Panc1 (cell line): ENCODE results near the gene CTBP1. TPM values are rescaled to one million over a fixed set of nuclear protein-coding genes. Genes with fewer than 3 reads are reported as not detected.

Source experiments
- ATAC-seq: fragments of 200-7000 bp; cut with Tn5 transposase; 2 replicates; pipeline ENCODE4 v1.9.1; 2020; ENCODE audit warnings: mild to moderate bottlenecking, moderate library complexity
- BruUV-seq: library from RNA; stranded (reverse); fragments of 400-500 nt; replicated peaks from 2 replicates; lab custom pipeline; 2021; lab: Mats Ljungman, UMichigan
- CTCF ChIA-PET: fragments of 300-600 bp; sonication (Branson Sonifier 250); formaldehyde crosslinking; loops from one replicate; lab custom pipeline; 2022; ENCODE audit warnings: antibody characterized with exemption; lab: Charles Lee
- POLR2A ChIA-PET: fragments of 300-600 bp; sonication (Branson Sonifier 250); formaldehyde crosslinking; loops from one replicate; lab custom pipeline; 2022; ENCODE audit warnings: antibody characterized with exemption; lab: Charles Lee
- DNase-seq: peaks from one replicate; pipeline ENCODE4 v3.0.0-alpha.2; 2010; ENCODE audit warnings: low read depth, low spot score
- H3K27ac ChIP-seq: 2 replicates; pipeline ENCODE4 v1.5.1; 2011; ENCODE audit warnings: mild to moderate bottlenecking, low read length, inconsistent platforms
- H3K27me3 ChIP-seq: fragments of 200-500 bp; sonication (Bioruptor generic); 2 replicates; pipeline ENCODE4 v1.6.0; 2014; ENCODE audit warnings: low read length, inconsistent platforms; ENCODE audit not compliant: control insufficient read depth, insufficient read depth
- H3K36me3 ChIP-seq: fragments of 200-500 bp; sonication (Bioruptor generic); 2 replicates; pipeline ENCODE4 v1.5.1; 2014; ENCODE audit warnings: inconsistent platforms, mild to moderate bottlenecking, low read length, moderate library complexity; ENCODE audit not compliant: control insufficient read depth, insufficient read depth
- H3K4me1 ChIP-seq: 2 replicates; pipeline ENCODE4 v1.5.1; 2011; ENCODE audit warnings: inconsistent platforms, mild to moderate bottlenecking, low read length, moderate library complexity; ENCODE audit not compliant: control insufficient read depth, insufficient read depth
- H3K4me3 ChIP-seq, 2 experiments: 2 replicates each; pipeline ENCODE4 v1.5.1; 2011 to 2012; ENCODE audit warnings: low read depth in 2 of 2, low read length in 2 of 2, mild to moderate bottlenecking in 2 of 2, inconsistent platforms in 1 of 2, moderate library complexity in 1 of 2
- H3K9me3 ChIP-seq: fragments of 200-500 bp; sonication (Bioruptor generic); 2 replicates; pipeline ENCODE4 v1.5.1; 2014; ENCODE audit warnings: low read depth, mild to moderate bottlenecking, inconsistent platforms, low read length, moderate library complexity; ENCODE audit not compliant: control insufficient read depth, insufficient read depth
- CTCF ChIP-seq: fragments of 450-650 bp; IDR thresholded peaks from 2 replicates; pipeline ENCODE4 v1.5.1; 2017; ENCODE audit warnings: mild to moderate bottlenecking
- POLR2AphosphoS5 ChIP-seq: IDR thresholded peaks from 2 replicates; pipeline ENCODE4 v1.6.1; 2012; ENCODE audit warnings: mild to moderate bottlenecking, low read depth, low read length, moderate library complexity
- SIN3A ChIP-seq: IDR thresholded peaks from 2 replicates; pipeline ENCODE4 v1.6.1; 2012; ENCODE audit warnings: low read depth, mild to moderate bottlenecking, low read length, moderate library complexity, borderline replicate concordance; ENCODE audit not compliant: insufficient read depth
- TCF7L2 ChIP-seq: IDR thresholded peaks from 2 replicates; pipeline ENCODE4 v1.6.1; 2011; ENCODE audit warnings: mild to moderate bottlenecking, low read depth, low read length, inconsistent platforms
- in situ Hi-C: cut with HindIII; loops from 2 replicates; pipeline ENCODE4 v1.10.0; 2016; ENCODE audit warnings: low sequenced_read_pairs, low pct_unique_long_range_greater_than_20kb
- intact Hi-C: fragments of 100-400 bp; cut with micrococcal nuclease; formaldehyde crosslinking; loops from one replicate; pipeline ENCODE4 v1.10.0; 2022; ENCODE audit not compliant: unreplicated experiment
- total RNA-seq: library from RNA; stranded (reverse); gene quantifications from one replicate; pipeline ENCODE4 v1.2.1, GENCODE V29; 2021; ENCODE audit not compliant: unreplicated experiment
- TF ChIP-seq, protein P1 (sequence below), 2 experiments: IDR thresholded peaks; 2 replicates each; pipeline ENCODE4 v1.6.1; 2011 to 2012; ENCODE audit warnings: low read depth in 2 of 2, control low read depth in 1 of 2, low read length in 1 of 2, mild to moderate bottlenecking in 1 of 2, moderate library complexity in 1 of 2; ENCODE audit not compliant: insufficient read depth in 1 of 2

The CTBP1 gene
- total RNA-seq, 1 experiment from 2014 or later: 157 TPM

DNA sequence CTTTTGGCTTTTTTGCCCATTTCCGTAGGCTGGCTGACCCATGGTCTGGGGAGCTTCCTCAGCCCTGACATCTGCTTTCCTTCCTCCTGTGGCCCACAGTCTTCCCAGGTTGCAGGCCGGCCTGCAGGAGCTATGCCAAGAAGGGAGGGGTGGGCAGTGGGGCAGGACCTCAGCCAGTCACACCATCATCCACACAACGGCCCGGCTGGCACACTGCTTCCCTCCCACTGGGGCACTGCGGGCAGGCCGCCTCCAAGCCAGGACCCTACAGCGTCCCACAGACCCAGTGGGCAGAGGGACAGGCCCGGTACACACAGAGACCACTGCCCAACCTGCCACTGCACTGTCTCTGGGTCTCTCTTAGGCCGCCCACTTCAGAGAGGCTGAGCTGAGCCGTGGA, 38.0 kb downstream of the CTBP1 start:
- POLR2A ChIA-PET: no interaction called here
- H3K36me3 ChIP-seq: no peaks in the 10 kb centered on the region
- no peaks in the 10 kb centered on the region for H3K27me3 ChIP-seq
- no peak for ATAC-seq
- no peak overlapping the region for H3K4me3 ChIP-seq
- intact Hi-C loops (no loop called here), in situ Hi-C loops (no loop called here)
- no peak for TF ChIP-seq TCF7L2
- no TSS peak for BruUV-seq
- no peaks in the 10 kb centered on the region for H3K9me3 ChIP-seq
- CTCF ChIA-PET: no interaction called here
- no peak overlapping the region for H3K27ac ChIP-seq
- H3K4me1 ChIP-seq: peaks cover 21% of the 10 kb centered on the region
- no peak for DNase-seq

DNA sequence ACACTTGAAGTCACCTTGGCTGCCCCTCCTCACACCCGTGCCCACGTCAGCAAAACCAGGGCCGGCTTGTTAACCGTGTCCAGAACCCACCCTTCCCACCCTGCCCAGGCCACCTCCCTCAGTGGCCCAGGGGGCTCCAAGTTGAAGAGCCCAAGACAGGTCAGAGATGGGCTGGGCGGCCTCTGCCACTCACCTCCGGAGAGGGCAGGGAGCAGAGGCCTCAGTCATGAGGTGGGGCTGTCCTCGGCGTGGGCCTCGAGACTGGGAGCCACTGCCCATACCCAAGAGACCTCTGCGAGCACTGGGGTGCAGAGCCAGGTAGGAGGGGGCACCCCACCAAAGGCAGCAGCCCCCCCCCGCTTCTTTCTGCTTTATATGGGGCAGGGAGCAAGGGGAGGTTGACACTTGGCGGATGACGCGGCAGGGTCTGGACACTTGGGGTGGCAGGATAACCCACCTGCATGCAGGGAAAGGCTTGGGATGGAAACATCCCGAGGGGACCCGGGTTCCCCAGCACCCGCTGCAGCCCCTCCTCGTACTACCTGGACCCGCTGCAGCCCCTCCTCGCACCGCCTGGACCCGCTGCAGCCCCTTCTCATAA, 38.6 kb downstream of the CTBP1 start:
- DNase-seq (no peak), ATAC-seq (no peak)
- in situ Hi-C loops: no loop called here
- no TSS peak for BruUV-seq
- peaks cover 24% of the 10 kb centered on the region for H3K4me1 ChIP-seq
- H3K27ac ChIP-seq: no peak overlapping the region
- ChIA-PET CTCF (no interaction called here), POLR2A (no interaction called here)
- TF ChIP-seq SIN3A (no peak), TCF7L2 (no peak), POLR2AphosphoS5 (no peak), CTCF (no peak)
- TF ChIP-seq, protein P1, sequence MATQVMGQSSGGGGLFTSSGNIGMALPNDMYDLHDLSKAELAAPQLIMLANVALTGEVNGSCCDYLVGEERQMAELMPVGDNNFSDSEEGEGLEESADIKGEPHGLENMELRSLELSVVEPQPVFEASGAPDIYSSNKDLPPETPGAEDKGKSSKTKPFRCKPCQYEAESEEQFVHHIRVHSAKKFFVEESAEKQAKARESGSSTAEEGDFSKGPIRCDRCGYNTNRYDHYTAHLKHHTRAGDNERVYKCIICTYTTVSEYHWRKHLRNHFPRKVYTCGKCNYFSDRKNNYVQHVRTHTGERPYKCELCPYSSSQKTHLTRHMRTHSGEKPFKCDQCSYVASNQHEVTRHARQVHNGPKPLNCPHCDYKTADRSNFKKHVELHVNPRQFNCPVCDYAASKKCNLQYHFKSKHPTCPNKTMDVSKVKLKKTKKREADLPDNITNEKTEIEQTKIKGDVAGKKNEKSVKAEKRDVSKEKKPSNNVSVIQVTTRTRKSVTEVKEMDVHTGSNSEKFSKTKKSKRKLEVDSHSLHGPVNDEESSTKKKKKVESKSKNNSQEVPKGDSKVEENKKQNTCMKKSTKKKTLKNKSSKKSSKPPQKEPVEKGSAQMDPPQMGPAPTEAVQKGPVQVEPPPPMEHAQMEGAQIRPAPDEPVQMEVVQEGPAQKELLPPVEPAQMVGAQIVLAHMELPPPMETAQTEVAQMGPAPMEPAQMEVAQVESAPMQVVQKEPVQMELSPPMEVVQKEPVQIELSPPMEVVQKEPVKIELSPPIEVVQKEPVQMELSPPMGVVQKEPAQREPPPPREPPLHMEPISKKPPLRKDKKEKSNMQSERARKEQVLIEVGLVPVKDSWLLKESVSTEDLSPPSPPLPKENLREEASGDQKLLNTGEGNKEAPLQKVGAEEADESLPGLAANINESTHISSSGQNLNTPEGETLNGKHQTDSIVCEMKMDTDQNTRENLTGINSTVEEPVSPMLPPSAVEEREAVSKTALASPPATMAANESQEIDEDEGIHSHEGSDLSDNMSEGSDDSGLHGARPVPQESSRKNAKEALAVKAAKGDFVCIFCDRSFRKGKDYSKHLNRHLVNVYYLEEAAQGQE (IDR thresholded peaks at IDR 0.05; ENCODE audit: insufficient read depth in 1 of 2, low read depth in 2 of 2, low read length in 1 of 2): no peak
- H3K27me3 ChIP-seq: no peaks in the 10 kb centered on the region
- no peaks in the 10 kb centered on the region for H3K36me3 ChIP-seq
- intact Hi-C loops: no loop called here
- no peaks in the 10 kb centered on the region for H3K9me3 ChIP-seq
- no peak overlapping the region for H3K4me3 ChIP-seq

- POLR2A ChIA-PET: no interaction called here
- Histone ChIP-seq H3K9me3 (no peaks in the 10 kb centered on the region), H3K27me3 (no peaks in the 10 kb centered on the region), H3K4me1 (peaks cover 27% of the 10 kb centered on the region), H3K36me3 (no peaks in the 10 kb centered on the region), H3K27ac (no peak overlapping the region), H3K4me3 (no peak overlapping the region)
- no TSS peak for BruUV-seq
- in situ Hi-C loops (no loop called here), intact Hi-C loops (no loop called here)
- no peak for ATAC-seq
- CTCF ChIA-PET: no interaction called here
- DNase-seq: no peak
- TF ChIP-seq, protein P1 (IDR thresholded peaks at IDR 0.05; ENCODE audit: insufficient read depth in 1 of 2, low read depth in 2 of 2, low read length in 1 of 2): no peak
- TF ChIP-seq TCF7L2 (no peak), POLR2AphosphoS5 (no peak), SIN3A (no peak), CTCF (no peak)
Observed at GRCh38 chr4:1209821-1210220, 39.1 kb downstream of the CTBP1 start.
